Fibroblast of skin of abdomen (primary cell): ENCODE results near the gene RAET1G. TPM values are rescaled to one million over a fixed set of nuclear protein-coding genes. Genes with fewer than 3 reads are reported as not detected.
"Not testable (repeated sequence)": the region's sequence is repeated elsewhere in the genome, so short reads cannot be mapped to it uniquely, and the experiment has no call there.

Experiments
- DNase-seq: peaks from one replicate; pipeline ENCODE4 v3.0.0-alpha.2; 2013
- polyA plus RNA-seq, 2 experiments: library from polyadenylated mRNA; unstranded; fragments of 120-200 nt; gene quantifications; one replicate each; pipeline ENCODE4 v1.2.1, GENCODE V29; 2013; ENCODE audit not compliant: insufficient read length in 2 of 2

RAET1G gene
- polyA plus RNA-seq (2013, experiment 1 of 2; ENCODE audit: insufficient read length) = 0.87 TPM
- 0.46 TPM for polyA plus RNA-seq (2013, experiment 2 of 2; ENCODE audit: insufficient read length)

- peak; percentile 96 for DNase-seq
Measured at GRCh38 chr6:149922642-149923326, at the start of gene RAET1G. Gene RAET1G (minus strand): TSS chr6:149923121. CDS start chr6:149923010, 111 bp downstream.

- DNase-seq = no peak
Measured at GRCh38 chr6:149969635-149970034, 46.7 kb upstream of the RAET1G start.

- DNase-seq = not testable (repeated sequence)
Measured at GRCh38 chr6:149968909-149969308, 46.0 kb upstream of the RAET1G start.

DNA sequence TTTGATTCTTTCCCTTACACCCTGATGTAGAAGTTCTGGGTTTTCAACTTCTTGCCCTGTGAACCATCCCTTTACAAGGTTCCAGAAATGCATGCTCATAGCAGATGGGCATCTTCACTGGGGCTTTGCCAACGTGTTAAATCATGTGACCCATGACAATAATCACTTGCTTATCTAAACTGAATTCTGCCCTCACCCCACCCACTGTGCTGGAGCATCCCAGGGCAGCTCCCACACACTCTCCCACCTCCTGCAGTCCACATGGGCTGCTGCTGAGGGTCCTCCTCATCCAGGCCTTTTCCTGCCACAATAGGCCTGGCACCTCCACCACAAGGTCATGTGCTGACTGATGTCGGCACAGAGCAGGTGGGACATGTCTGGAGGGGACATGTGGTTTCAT, 45.1 kb upstream of the RAET1G start:
- DNase-seq = not testable (repeated sequence)

DNA sequence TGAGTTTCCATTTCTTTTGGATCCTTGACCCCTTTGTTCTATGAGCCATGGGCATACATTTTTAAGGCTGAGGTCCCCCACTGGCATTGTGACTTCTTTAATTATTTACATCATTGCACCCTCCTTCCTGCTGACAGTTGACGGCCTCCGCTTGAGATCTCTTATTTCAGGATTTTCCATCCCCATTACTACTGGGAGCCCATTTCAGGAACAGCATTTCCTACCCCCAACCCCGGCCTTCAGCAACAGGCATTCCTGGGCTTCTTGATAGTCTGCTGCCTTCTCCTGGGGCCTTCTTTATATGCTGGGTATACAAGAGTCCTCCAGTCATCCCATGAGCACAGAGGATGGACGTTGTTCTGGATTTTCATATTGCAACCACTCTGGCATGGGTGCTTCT, 44.7 kb upstream of the RAET1G start:
- DNase-seq = no peak

- DNase-seq = not testable (repeated sequence)
Measured at GRCh38 chr6:149966319-149966718, 43.4 kb upstream of the RAET1G start.

DNA sequence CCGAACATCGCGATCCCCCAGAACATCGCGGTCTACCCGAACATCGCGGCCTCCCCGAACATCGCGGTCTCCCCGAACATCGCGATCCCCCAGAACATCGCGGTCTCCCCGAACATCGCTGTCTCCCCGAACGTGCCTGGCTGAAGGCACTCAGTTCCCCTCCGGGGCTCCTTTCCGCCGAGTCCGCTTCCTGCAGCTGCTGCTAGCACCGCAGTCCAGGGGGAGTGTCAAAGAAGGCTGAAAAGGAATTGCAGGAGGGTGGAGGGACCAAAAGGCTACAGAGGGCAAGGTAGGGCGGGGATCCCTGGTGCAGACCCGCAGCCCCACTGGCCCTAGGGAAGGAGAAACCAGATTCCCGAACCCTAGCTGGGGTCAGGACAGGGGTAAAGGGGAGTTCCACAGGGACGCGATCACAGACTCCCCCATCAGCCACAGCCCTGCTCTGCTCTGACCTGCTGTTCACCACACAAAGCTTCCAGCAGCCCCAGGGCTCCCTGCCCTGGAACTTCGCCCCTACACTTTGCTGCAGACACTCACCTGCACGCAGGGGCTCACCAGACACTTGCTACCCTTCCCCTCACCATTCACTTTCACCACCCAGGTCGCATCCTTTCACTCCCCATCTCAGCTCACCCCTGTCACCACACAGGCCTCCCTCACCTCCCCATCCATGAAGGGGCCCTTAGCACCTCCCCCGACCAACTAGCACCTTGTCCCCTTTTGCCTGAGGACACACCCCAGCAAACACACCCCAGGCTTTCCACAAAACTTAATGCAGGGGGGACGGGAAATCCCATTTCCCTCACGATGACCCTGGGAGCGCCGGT, 42.5 kb upstream of the RAET1G start:
- DNase-seq = peak; percentile 6

DNA sequence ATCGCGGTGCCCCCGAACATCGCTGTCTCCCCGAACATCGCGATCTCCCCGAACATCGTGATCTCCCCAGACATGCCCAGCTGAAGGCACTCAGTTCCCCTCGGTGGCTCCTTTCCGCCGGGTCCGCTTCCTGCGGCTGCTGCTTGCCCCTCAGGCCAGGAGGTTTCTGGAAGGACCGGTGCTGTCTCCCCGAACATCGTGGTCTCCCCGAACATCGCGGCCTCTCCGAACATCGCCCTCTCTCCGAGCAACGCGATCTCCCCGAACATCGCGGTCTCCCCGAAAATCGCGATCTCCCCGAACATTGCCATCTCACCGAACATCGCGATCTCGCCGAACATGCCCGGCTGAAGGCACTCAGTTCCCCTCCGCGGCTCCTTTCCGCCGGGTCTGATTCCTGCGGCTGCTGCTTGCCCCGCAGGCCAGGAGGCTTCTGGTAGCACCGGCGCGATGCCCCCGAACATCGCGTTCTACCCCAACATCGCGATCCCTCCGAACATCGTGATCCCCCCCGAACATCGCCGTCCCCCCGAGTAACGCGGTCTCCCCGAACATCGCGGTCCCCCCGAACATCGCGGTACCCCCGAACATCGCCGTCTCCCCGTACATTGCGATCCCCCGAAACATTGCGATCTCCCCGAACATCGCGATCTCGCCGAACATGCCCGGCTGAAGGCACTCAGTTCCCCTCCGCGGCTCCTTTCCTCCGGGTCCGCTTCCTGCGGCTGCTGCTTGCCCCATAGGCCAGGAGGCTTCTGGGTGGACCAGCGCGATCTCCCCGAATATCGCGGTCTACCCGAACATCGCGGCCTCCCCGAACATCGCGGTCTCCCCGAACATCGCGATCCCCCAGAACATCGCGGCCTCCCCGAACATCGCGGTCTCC, 41.6 kb upstream of the RAET1G start:
- DNase-seq = peak; percentile 24

- peak; percentile 94 for DNase-seq
Measured at GRCh38 chr6:149963462-149964307, 40.8 kb upstream of the RAET1G start, which contains the start of gene ULBP1. Gene ULBP1 (plus strand): TSS chr6:149963943. CDS start chr6:149964050, 107 bp downstream.

GRCh38 chr6:149963212-149963461, 40.2 kb upstream of the RAET1G start:
- peak; percentile 67 for DNase-seq

DNA sequence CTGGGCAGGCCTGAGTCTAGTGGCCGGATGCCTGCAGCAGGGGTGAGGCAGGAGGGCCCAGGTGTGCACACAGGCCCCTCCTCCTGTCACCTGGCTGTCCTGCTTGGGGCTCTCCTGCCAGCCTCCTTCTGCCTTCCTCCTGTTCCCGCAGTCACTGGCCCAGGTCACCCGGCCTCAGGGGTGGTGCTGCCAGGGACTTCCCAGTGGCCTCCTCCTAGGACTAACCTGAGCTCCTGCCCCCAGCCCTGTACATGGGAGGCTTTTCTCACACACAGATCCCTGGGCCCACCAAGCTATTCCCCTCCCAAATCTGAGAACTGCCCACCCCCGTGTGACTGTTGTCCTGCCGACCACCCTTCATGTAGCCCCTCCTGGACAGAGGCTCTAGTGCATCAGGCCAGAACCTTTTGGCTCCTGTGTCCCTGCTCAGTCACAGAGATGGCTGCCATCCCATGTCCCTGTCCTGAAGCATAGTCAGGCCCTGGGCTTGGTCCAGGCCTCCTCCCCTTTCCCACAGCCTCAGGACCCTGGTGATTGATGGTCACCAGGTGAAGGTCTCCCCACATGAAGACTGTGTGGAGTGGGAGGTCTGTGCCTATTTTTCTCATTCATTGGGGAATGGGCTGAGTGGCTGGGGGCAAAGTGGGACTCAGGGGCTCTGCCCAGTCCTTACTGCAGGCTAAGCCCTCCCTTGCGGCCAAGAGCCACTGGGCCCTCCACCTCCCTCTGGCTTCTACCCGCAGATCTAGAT, 39.7 kb upstream of the RAET1G start:
- no peak for DNase-seq

DNA sequence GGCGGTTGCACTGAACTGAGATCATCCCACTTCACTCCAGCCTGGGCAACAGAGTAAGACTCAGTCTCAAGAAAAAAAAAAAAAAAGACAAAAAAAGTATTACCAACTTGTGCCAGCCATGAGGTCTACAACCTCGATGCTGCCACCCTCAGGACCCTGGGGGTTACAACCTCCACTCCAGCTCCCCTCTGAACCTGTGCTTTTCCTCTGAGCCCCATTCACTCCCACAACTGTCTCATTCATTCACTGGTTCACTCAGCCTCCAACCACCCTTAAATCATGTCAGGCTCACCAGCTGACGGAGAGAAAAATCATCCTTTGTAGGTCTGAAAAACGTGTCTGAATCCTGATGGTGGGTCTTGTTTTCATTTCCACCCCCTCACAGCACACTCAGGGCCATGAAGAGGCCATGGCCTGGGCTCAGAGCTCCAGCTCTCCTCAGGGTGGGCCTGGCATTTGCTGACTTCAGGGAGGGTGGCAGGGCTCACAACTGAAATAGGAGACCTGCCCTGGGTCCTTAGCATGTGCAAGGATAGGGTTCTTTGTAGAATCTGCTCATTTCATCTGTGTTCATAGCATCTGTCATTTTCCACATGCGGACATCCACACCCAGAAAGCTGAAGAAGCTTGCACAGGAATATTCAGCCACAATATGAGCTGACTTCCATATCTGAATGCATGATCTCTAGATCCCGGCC, 39.0 kb upstream of the RAET1G start:
- DNase-seq = no peak

DNA sequence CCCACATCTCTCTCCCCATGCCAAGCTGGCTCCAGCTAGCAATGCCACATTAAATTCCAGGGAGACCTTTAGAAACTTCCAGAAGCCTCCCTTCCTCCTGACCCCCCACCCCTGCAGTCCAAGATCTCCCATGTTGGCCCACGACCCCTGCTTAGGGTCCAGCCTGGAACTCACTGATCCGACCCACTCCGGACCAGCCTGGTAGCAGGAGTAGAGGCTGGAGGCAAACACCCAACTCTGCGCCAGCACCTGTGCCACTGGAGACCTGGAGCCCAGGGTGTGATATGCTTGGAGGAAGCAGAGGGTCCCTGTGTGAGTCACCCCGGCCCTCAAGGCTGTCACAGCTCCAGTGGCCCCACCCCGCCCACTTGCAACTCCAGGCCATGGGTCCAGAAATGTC, 37.6 kb upstream of the RAET1G start:
- no peak for DNase-seq

GRCh38 chr6:149959806-149960205, 36.9 kb upstream of the RAET1G start:
- not testable (repeated sequence) for DNase-seq

- DNase-seq = not testable (repeated sequence)
Measured at GRCh38 chr6:149958124-149958523, 35.2 kb upstream of the RAET1G start.

DNA sequence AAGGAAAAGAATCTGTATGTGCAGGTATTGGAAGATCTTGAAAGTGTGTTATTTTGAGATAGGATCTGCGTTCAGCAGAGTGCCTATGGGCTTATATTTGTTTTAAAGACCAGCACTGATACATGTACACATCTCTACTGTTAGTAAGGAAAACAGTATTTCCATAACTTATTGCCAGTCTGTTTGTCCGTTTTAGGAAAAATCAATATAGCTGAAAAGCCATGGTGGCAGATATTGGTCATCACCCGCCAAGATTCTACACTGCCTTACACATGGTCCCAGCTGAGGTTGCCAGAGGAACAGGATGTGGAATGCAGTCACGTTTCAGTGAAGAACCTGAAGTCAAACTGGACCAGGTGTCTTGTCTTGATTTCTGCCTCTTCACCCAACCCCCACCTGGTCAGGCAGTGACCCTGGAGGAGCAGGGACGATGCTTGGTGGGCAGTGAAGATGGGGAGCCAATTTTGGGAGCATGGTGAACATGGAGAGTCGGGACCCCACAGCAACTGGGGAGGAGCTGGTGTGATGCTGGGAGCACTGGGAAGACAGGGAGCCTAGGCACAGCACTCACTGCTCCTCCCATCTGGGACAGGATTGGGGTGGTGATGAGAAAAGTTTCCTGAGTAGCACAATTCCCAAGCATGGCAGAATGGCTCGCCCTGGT, 32.9 kb upstream of the RAET1G start:
- DNase-seq = not testable (repeated sequence)

DNA sequence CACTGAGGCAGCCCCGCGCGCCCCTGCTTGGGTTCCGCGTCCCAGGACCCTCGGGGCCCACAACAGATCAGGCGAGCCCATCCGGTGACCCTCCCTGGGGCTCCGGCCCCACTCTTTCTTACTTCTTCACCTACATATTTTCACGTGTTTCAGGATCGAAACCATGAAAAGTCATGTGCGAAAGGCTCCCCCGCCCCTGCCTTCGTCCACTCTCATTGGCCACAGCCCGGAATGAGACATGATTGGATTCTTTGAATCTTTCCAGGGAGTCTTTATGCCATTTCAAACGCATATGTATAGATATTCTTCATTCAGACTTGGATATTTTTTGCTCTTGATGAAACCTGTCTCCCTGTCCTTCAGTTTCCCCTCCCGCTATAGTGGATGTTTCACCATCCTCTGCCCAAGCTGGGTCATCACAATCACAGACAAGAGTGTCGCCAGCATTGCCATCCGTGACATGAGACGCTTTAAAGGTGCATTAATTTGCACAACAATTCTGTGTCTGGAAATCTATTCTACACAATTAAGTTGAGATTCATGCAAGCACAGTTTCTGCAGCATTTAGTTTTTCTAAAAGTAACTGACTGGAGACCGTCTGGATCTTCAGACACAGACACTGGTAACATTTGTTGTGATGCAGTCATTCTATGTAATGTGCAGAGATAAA, 32.2 kb upstream of the RAET1G start:
- not testable (repeated sequence) for DNase-seq

GRCh38 chr6:149954328-149954983, 31.5 kb upstream of the RAET1G start:
- DNase-seq = not testable (repeated sequence)

GRCh38 chr6:149953934-149954327, 31.0 kb upstream of the RAET1G start:
- DNase-seq = not testable (repeated sequence)
